Trophoblast cell (in vitro differentiated cells and primary cell): ENCODE measurements around the gene GABRR3.

ENCODE experiments used
- DNase-seq, 2 donors: peaks; one replicate each; pipeline ENCODE4 v3.0.0-alpha.2; 2016
- H2AFZ ChIP-seq: 2 replicates; pipeline ENCODE4 v1.6.1; 2013; ENCODE audit warnings: low read length, moderate library complexity, mild to moderate bottlenecking; ENCODE audit not compliant: insufficient read depth, poor library complexity
- H2AK5ac ChIP-seq: 2 replicates; pipeline ENCODE4 v1.6.1; 2013; ENCODE audit warnings: mild to moderate bottlenecking, low read length
- H2BK120ac ChIP-seq: 2 replicates; pipeline ENCODE4 v1.6.1; 2013; ENCODE audit warnings: low read length, mild to moderate bottlenecking, moderate library complexity; ENCODE audit not compliant: insufficient read depth, poor library complexity
- H2BK12ac ChIP-seq: 2 replicates; pipeline ENCODE4 v1.6.1; 2013; ENCODE audit warnings: mild to moderate bottlenecking, low read length, moderate library complexity
- H2BK5ac ChIP-seq: 2 replicates; pipeline ENCODE4 v1.6.1; 2013; ENCODE audit warnings: low read length, low read depth, moderate library complexity, mild to moderate bottlenecking; ENCODE audit not compliant: poor library complexity
- H3K14ac ChIP-seq: 2 replicates; pipeline ENCODE4 v1.6.1; 2013; ENCODE audit warnings: mild to moderate bottlenecking, low read length
- H3K18ac ChIP-seq: 2 replicates; pipeline ENCODE4 v1.6.1; 2013; ENCODE audit warnings: mild to moderate bottlenecking, low read length
- H3K23ac ChIP-seq: 2 replicates; pipeline ENCODE4 v1.6.1; 2013; ENCODE audit warnings: low read length
- H3K27ac ChIP-seq: 2 replicates; pipeline ENCODE4 v1.5.1; 2013; ENCODE audit warnings: low read depth, mild to moderate bottlenecking, inconsistent platforms, low read length, moderate library complexity
- H3K27me3 ChIP-seq: 2 replicates; pipeline ENCODE4 v1.6.1; 2013; ENCODE audit warnings: inconsistent platforms, mild to moderate bottlenecking, low read length, moderate library complexity; ENCODE audit not compliant: insufficient read depth
- H3K36me3 ChIP-seq, 2 experiments: 1 replicate in 1 of 2; 2 replicates in 1 of 2; pipeline ENCODE4 v1.6.1; 2013; ENCODE audit warnings: low read length in 2 of 2, mild to moderate bottlenecking in 2 of 2, moderate library complexity in 1 of 2; ENCODE audit not compliant: insufficient read depth in 2 of 2, control insufficient read depth in 1 of 2
- H3K4ac ChIP-seq: 2 replicates; pipeline ENCODE4 v1.6.1; 2013; ENCODE audit warnings: low read depth, mild to moderate bottlenecking, low read length, moderate library complexity
- H3K4me1 ChIP-seq, 2 experiments: 1 replicate in 1 of 2; 2 replicates in 1 of 2; pipeline ENCODE4 v1.6.1; 2013; ENCODE audit warnings: low read length in 2 of 2, mild to moderate bottlenecking in 2 of 2, moderate library complexity in 1 of 2; ENCODE audit not compliant: insufficient read depth in 2 of 2, control insufficient read depth in 1 of 2
- H3K4me2 ChIP-seq: 2 replicates; pipeline ENCODE4 v1.6.1; 2013; ENCODE audit warnings: inconsistent platforms, mild to moderate bottlenecking, low read length, moderate library complexity
- H3K4me3 ChIP-seq: 2 replicates; pipeline ENCODE4 v1.5.1; 2013; ENCODE audit warnings: mild to moderate bottlenecking, low read depth, low read length, inconsistent platforms
- H3K79me1 ChIP-seq: one replicate; pipeline ENCODE4 v1.6.1; 2013; ENCODE audit warnings: low read length
- H3K79me2 ChIP-seq: 2 replicates; pipeline ENCODE4 v1.6.1; 2013; ENCODE audit warnings: low read length, mild to moderate bottlenecking; ENCODE audit not compliant: control insufficient read depth, insufficient read depth, poor library complexity
- H3K9ac ChIP-seq: 2 replicates; pipeline ENCODE4 v1.6.1; 2013; ENCODE audit warnings: mild to moderate bottlenecking, low read length
- H3K9me3 ChIP-seq: 2 replicates; pipeline ENCODE4 v1.6.1; 2013; ENCODE audit warnings: low read depth, mild to moderate bottlenecking, control low read depth, inconsistent platforms, low read length; ENCODE audit not compliant: insufficient read depth
- H4K12ac ChIP-seq: 2 replicates; pipeline ENCODE4 v1.6.1; 2013; ENCODE audit warnings: low read depth, mild to moderate bottlenecking, low read length, moderate library complexity
- H4K8ac ChIP-seq: 2 replicates; pipeline ENCODE4 v1.6.1; 2013; ENCODE audit warnings: low read depth, mild to moderate bottlenecking, low read length, moderate library complexity
- H4K91ac ChIP-seq: one replicate; pipeline ENCODE4 v1.6.1; 2013; ENCODE audit warnings: low read depth, mild to moderate bottlenecking, low read length, moderate library complexity
- WGBS: extraction: QIAGEN DNeasy Blood & Tissue Kit; methylation state at CpG from one replicate; pipeline ENCODE4 v1.1.7; 2013; ENCODE audit warnings: missing lambda C conversion rate; ENCODE audit not compliant: insufficient read length, insufficient coverage; ENCODE audit errors: extremely low coverage; 5-methylcytosine and 5-hydroxymethylcytosine counted together

Gene GABRR3

DNA sequence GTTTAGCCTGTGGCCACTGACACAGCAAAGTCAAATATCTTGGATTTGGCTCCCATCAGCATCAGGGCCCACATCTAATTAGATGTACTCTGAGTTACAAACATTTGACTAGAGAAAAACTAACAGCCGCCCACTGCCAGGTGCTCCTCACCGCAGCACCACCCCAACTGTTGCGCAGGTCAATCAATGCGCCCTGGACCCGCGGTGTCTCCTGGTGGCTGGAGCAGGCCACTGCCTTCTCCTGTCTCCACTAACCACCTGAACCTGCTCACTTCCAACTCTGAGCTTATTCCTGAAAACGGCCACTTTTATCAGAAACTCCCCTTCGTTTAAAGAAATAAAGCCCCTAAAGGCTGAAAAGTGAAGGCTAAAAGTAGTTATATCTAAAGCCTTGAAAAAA, 67.1 kb downstream of the GABRR3 start:
- no peaks in the 10 kb centered on the region for H3K79me1 ChIP-seq
- no peak overlapping the region for H4K12ac ChIP-seq
- H3K27ac ChIP-seq = no peak overlapping the region

DNA sequence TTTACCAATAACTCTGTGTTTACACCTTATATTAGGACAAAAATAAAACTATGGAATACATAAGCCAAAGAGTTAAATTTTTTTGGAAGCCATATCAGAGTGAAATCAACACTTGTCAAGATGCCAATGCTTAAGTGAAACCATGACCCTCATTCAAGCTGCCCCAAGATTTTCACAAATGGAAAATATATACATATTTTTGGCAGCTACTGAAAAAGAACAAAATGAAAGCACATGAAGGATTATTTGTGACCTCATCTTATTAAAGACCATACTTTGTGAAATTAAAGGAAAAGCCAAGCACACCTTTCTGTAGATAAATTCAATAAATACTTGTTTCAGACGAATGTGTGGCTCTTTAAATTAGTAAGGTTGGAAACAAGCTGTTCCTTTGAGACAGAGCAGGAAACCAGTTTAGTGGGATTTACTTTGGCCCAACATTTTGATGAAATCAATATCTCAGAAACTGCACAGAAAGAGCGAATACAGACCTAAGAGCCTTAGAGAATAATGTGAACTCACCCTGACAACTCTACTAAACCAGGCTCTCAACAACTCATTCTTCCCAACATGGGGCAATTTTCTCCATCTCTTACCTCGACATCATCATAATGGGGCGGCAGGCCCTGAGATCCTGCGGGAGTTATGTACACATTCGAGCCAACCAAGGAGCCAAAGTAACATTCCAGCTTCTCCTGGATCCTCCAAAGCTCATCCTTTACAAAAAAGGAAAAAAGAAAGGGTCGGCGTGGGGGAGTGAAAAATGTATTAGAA, 73.9 kb downstream of the GABRR3 start:
- Histone ChIP-seq H2AFZ (no peak overlapping the region), H3K23ac (no peak overlapping the region), H2BK12ac (no peak overlapping the region), H4K8ac (no peak overlapping the region), H3K4ac (no peak overlapping the region), H3K4me3 (no peak overlapping the region), H2BK120ac (no peak overlapping the region), H4K91ac (no peak overlapping the region), H3K79me2 (no peaks in the 10 kb centered on the region), H3K4me2 (no peak overlapping the region), H3K4me1 (peaks cover 0 to 6% of the 10 kb centered on the region in 2 experiments), H3K9ac (no peak overlapping the region), H3K36me3 (peaks cover 0 to 4% of the 10 kb centered on the region in 2 experiments), H4K12ac (no peak overlapping the region), H3K27ac (no peak overlapping the region), H3K18ac (no peak overlapping the region), H3K9me3 (no peaks in the 10 kb centered on the region), H2BK5ac (no peak overlapping the region), H3K79me1 (no peaks in the 10 kb centered on the region), H3K14ac (no peak overlapping the region), H3K27me3 (no peaks in the 10 kb centered on the region), H2AK5ac (no peak overlapping the region)
- no peak for DNase-seq
- WGBS = no CpG with 5 or more reads among the region's 8 CpGs

More for the DNA sequence above, 67.1 kb downstream of the GABRR3 start:
- Histone ChIP-seq H3K4me2 (no peak overlapping the region), H3K4me3 (no peak overlapping the region), H2AFZ (no peak overlapping the region), H3K4ac (peak overlapping the region; percentile 24), H2BK12ac (no peak overlapping the region), H3K23ac (no peak overlapping the region), H4K8ac (no peak overlapping the region), H2AK5ac (no peak overlapping the region), H3K9me3 (no peaks in the 10 kb centered on the region), H2BK5ac (no peak overlapping the region), H3K18ac (no peak overlapping the region), H3K27me3 (no peaks in the 10 kb centered on the region), H3K79me2 (no peaks in the 10 kb centered on the region), H3K36me3 (no peaks in the 10 kb centered on the region), H4K91ac (no peak overlapping the region), H3K14ac (no peak overlapping the region), H3K9ac (no peak overlapping the region), H3K4me1 (peaks cover 2% of the 10 kb centered on the region in 2 experiments), H2BK120ac (no peak overlapping the region)
- DNase-seq = no peak
- no CpG with 5 or more reads among the region's 8 CpGs for WGBS

DNA sequence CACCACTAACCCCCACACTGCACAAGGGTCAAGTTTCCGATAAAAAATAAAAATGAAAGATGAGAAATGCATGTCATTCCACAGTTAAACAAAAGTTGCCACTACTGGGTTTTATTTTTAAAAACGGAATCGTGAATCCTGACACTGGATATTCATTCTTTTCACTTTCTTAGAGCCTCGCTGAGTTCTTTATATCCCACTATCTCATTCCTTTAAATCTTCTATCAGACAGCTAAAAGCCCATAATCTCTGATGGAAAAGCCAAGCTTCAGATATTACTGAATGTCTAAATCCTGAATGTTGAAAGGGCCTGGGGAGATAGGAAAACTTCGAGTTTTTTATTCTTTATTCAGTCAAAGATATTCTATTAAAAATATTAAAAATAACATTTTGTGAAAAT, 74.6 kb downstream of the GABRR3 start:
- H3K23ac ChIP-seq = no peak overlapping the region
- no peak overlapping the region for H2BK120ac ChIP-seq
- H3K9me3 ChIP-seq = no peaks in the 10 kb centered on the region
- peaks cover 0 to 4% of the 10 kb centered on the region in 2 experiments for H3K36me3 ChIP-seq
- H3K79me2 ChIP-seq = no peaks in the 10 kb centered on the region
- no peak overlapping the region for H4K91ac ChIP-seq
- H3K18ac ChIP-seq = no peak overlapping the region
- WGBS = no CpG with 5 or more reads among the region's 5 CpGs
- H2AFZ ChIP-seq = no peak overlapping the region
- no peak overlapping the region for H3K14ac ChIP-seq
- no peak overlapping the region for H4K8ac ChIP-seq
- no peak overlapping the region for H3K9ac ChIP-seq
- H3K27me3 ChIP-seq = no peaks in the 10 kb centered on the region
- no peak overlapping the region for H3K27ac ChIP-seq
- H4K12ac ChIP-seq = no peak overlapping the region
- no peak for DNase-seq
- no peaks in the 10 kb centered on the region for H3K79me1 ChIP-seq
- no peak overlapping the region for H2BK5ac ChIP-seq
- no peak overlapping the region for H3K4ac ChIP-seq
- H3K4me3 ChIP-seq = no peak overlapping the region
- H3K4me2 ChIP-seq = no peak overlapping the region
- H2AK5ac ChIP-seq = no peak overlapping the region
- peaks cover 0 to 6% of the 10 kb centered on the region in 2 experiments for H3K4me1 ChIP-seq
- H2BK12ac ChIP-seq = no peak overlapping the region

DNA sequence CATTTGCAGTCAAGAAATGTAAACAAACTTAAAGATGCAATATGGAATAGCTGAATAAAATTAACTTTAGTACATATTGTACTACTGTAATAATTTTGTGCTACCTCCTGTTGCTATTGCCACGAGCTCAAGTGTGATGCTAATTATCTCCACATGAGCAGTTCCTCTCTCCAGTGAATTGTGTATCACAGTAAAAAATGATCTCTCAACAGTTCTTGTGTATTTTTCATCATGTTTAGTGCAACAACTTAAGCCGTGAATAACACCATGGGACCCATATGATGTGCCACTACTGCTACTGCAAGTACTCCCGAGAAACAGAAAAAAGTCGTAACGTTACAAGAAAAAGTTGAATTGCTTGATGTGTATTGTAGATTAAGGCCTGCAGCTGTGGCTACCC, 75.2 kb downstream of the GABRR3 start:
- Histone ChIP-seq H3K79me2 (no peaks in the 10 kb centered on the region), H3K9ac (no peak overlapping the region), H3K23ac (no peak overlapping the region), H3K18ac (no peak overlapping the region), H2BK12ac (no peak overlapping the region), H3K14ac (no peak overlapping the region), H2AFZ (no peak overlapping the region), H3K27ac (no peak overlapping the region), H3K4me2 (no peak overlapping the region), H3K4me1 (peaks cover 0 to 5% of the 10 kb centered on the region in 2 experiments), H3K36me3 (peaks cover 0 to 4% of the 10 kb centered on the region in 2 experiments), H2AK5ac (no peak overlapping the region), H2BK120ac (no peak overlapping the region), H3K9me3 (no peaks in the 10 kb centered on the region), H4K8ac (no peak overlapping the region), H3K4ac (no peak overlapping the region), H4K12ac (no peak overlapping the region), H2BK5ac (no peak overlapping the region), H3K79me1 (no peaks in the 10 kb centered on the region), H3K4me3 (no peak overlapping the region), H4K91ac (no peak overlapping the region), H3K27me3 (no peaks in the 10 kb centered on the region)
- no CpG with 5 or more reads among the region's 5 CpGs for WGBS
- no peak for DNase-seq
